GM19467 (cell line): ENCODE data around the gene SLC12A9.
A peak's percentile ranks its signal among the peaks of the same experiment; 100 is the strongest.
"Not testable (repeated sequence)": the region's sequence is repeated elsewhere in the genome, so short reads cannot be mapped to it uniquely, and the experiment has no call there.

Source experiments
- ATAC-seq: cut with Tn5 transposase; IDR thresholded peaks from one replicate; pipeline ENCODE4 v1.9.1; 2021; ENCODE audit warnings: mild to moderate bottlenecking, moderate library complexity; ENCODE audit not compliant: unreplicated experiment

Gene SLC12A9, protein sequence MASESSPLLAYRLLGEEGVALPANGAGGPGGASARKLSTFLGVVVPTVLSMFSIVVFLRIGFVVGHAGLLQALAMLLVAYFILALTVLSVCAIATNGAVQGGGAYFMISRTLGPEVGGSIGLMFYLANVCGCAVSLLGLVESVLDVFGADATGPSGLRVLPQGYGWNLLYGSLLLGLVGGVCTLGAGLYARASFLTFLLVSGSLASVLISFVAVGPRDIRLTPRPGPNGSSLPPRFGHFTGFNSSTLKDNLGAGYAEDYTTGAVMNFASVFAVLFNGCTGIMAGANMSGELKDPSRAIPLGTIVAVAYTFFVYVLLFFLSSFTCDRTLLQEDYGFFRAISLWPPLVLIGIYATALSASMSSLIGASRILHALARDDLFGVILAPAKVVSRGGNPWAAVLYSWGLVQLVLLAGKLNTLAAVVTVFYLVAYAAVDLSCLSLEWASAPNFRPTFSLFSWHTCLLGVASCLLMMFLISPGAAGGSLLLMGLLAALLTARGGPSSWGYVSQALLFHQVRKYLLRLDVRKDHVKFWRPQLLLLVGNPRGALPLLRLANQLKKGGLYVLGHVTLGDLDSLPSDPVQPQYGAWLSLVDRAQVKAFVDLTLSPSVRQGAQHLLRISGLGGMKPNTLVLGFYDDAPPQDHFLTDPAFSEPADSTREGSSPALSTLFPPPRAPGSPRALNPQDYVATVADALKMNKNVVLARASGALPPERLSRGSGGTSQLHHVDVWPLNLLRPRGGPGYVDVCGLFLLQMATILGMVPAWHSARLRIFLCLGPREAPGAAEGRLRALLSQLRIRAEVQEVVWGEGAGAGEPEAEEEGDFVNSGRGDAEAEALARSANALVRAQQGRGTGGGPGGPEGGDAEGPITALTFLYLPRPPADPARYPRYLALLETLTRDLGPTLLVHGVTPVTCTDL

DNA sequence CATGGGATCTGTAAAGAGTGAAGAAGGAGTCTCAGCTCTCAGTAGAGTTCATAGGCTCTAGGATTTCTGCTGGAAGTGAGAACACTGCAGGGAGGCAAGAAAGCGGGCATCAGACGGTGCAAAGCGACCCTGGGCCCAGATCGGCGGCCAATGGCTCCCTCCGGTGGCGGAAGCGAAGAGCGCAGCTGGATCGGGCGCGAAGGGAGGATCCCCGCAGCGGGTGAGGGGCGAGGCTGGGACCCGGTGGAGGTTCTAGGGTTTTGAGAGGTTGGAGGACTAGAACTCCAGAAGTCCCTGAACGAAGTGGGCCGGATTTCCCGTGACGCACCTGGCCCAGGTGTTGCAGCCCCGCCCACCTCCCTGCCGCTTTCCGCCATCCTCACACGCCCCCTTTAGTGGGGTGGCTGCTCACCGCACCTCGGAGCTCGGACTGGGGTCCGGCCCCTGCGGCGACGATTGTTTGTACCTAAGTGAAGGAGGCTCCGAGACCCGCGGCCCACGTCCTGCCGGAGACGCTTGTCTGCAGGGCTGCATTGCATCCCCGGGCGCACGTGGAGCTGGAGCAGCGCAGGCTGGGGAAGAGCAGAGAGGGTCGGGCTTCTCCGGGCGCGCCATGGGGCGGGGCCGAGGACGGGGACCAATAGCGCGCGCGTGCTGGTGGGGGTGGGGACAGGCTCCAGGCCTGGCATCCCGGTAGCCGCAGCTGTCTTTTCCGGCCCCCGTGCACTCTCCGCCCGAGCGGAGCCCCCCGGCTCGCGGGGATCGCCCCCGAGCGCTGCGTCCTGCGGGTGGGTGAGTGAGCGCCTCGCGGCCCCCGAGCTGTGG is at the start of gene SLC12A9:
SLC12A9 (plus strand) TSS at position 666 of the 825 bp plus-strand sequence. CDS start 1,485 bp downstream, outside the sequence.
- ATAC-seq = peak; percentile 90

DNA sequence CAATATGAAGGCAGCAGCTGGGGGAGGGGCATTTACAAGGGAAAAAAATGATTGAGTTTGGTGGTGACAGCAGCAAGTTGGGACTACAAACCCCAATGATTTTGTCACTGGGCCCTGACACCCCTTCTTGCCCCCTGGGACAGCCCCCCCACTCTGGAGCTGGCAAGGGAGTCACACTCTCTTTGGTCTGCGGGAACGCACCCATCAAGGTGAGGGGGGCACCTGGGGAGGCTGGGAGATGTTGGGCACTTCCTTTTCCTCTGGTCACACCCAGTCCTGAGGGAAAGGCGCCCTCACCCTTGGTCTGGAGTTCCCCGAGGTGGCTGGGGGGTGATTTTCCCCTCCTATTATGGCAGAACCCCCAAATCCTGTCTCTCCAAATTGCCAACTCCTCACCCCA is 49.6 kb upstream of the SLC12A9 start:
- ATAC-seq = no peak

DNA sequence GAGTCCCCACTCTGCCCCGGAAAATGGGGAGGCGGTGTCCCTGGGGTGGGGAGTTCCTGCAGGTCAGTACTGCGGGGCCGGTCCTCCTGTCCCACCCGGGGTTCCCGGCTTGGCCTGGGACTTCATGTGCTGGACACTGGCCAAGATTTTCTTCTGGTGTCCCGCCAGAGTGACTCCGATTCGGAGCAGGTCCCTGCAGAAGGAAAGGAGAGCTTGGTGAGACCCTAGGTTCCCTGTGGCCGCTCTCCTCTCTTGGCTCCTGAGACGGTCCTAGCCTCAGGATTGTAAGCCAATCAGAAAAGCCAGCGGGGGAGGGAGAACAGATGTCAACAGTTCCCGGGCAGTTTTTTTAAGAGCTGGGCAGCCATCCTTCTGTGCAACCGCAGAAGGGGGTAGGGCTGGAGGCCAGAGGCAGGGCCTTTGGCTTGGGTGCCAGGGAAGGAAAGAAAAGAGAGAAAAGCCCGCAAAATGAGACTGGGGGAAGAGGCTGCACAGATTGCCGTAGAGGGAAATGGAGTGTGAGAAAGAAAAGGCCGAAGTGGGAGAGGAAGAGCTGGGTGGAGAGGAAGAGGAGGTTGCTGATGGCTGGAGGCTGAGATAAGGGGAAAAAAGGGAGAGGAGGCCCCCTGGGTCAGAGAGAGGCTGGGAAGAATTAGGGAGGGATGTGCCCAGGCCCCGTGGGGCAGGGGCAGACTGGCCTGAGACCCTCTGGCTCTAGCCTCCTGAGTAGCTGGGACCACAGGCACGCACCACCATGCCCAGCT is 48.9 kb upstream of the SLC12A9 start:
- peak; percentile 96 for ATAC-seq

DNA sequence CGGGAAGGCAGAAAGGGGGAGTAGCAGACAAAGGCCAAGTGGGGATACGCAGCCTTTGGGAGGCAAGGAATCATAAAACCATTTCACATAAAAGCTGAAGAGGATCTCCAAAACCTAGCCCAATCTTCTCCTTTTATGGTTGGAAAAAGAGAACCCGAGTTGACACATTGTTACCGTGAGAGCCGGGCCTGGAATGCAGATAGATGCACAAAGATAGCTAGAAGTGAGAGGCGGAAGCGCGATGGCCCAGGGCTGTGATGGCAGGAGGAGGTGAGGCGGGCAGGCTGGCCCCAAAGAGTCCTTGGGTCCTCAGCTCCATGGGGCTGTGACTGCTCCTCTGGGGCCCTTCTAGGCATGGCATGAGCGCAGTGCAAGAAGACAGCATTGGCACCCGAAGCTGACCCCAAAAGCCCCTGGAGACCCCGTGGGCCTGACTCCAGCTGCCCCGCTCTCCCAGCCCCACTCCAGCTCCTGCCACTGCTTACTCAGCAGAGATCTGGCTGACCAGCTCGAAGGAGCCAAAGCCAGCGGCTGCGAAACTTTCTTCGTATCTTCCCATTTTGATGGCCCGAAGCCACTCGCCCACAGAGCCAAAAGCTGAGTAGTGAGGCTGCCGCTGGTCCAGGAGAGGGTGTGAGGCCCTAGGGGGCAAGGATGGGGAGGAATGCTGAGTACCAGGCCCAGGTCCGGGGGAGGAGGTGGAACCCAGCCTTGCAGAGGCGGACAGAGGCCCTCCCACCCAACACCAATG is 47.7 kb upstream of the SLC12A9 start:
- no peak for ATAC-seq

DNA sequence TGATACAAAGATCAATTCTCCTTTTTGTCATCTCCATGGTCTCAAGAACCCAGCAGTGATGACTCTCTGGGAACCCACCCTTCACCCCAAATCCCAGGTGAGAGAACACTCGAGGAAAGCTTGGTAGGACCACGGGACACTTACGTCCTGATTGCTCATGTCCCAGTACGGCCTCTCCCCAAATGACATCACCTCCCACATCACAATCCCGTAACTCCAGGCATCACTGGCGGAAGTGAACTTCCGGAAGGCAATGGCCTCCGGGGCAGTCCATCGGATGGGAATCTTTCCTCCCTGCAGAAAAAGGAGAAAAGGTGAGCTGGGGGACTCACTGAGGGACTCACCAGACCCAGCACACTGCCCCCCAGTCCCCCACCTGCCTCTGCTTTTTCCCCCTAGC is 46.2 kb upstream of the SLC12A9 start:
- ATAC-seq = no peak

DNA sequence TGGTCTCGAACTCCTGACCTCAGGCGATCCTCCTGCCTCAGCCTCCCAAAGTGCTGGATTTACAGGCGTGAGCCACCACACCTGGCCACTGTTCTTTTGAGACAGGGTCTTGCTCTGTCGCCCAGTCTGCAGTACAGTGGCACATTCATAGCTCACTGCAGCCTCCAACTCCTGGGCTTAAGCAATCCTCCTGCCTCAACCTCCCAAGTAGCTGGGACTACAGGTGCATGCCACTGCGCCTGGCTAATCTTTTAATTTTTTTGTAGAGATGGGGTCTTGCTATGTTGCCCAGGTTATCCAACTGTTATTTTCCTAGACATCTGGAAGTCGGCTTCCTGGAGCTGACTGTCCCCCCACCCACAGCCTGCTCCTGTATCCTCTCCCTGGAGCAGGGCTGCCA is 45.6 kb upstream of the SLC12A9 start:
- ATAC-seq = not testable (repeated sequence)

DNA sequence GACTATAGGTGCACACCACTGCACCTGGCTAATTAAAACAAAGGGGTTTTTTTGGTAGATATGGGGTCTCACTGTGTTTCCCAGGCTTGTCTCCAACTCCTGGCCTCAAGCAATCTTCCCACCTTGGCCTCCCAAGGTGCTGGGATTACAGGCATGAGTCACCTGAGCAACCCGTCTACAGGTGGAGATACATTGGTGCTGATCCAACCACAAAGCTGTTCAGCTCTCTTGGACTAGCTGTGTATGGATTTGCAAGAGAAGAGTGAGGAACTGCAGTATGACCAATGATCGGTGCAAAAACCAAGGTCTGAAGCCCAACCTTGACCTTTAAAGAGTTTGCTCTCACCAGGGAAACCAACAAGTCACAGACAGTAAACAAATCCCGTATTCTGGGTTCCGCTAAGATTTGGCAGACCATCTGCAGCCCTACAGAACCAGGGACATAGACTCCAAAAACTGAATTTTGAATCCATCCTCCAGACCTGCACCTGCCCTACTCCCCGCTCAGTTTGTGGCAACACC is 44.1 kb upstream of the SLC12A9 start:
- no peak for ATAC-seq

DNA sequence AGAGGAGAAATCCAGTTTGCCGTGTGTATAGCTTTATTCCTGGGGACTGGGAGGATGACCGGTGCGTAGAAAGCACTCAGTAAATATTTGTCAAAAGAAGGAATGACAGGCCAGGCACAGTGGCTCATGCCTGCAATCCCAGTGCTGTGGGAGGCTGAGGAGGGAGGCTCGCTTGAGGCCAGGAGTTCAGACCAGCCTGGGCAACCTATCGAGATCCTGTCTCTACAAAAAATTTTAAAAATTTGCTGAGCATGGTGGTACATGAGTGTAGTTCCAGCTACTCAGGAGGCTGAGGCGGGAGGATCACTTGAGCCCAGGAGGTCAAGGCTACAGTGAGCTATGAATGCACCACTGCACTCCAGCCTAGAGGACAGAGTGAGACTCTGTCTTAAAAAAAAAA is 41.0 kb upstream of the SLC12A9 start:
- no peak for ATAC-seq

DNA sequence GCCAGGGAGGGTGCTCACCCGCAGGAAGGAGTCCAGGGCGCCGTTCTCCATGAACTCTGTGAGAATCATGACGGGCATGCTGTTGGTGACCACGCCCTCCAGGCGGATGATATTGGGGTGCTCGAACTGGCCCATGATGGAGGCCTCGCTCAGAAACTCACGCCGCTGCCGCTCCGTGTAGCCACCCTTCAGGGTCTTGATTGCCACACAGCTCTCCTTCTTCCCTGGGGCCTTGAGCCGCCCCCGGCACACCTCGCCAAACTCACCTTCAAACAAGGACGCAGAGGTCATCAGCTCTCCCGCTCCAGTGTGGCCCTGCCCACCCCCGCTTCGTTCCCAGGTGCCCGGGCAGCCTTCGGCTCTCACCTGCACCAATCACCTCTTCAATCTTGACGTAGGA is 39.8 kb upstream of the SLC12A9 start:
- no peak for ATAC-seq

DNA sequence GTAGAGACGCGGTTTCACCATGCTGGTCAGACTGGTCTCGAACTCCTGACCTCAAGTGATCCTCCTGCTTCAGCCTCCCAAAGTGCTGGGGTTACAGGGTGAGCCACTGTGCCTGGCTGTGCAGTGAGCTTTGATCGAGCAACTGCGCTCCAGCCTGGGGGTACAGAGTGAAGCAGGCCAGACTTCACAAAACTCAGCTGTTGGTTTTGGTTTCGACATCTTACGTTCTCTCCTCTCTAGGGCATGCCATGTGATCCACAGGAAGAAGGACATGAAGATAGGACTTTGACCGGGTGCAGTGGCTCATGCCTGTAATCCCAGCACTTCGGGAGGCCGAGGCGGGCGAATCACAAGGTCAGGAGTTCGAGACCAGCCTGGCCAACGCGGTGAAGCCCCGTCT is 36.0 kb upstream of the SLC12A9 start:
- not testable (repeated sequence) for ATAC-seq

DNA sequence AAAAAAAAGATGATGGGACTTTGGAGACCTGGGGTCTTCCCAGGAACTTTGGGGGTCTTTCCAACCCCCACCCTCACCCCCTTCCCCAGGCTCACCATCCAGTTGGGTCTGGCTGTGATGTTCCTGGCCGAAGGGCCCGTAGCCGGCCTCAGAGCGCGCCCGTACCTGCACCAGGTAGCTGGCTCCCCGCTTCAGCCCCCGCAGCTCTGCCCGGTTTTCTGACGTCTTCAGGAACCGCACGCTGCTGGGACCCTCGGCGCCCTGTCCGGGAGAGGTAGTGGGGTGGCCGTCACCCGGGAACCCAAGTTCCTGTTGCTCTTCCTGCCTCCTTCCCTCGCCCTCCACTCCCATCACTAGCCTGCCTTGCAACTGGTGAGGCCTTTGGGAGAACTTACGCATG is 35.4 kb upstream of the SLC12A9 start:
- no peak for ATAC-seq

DNA sequence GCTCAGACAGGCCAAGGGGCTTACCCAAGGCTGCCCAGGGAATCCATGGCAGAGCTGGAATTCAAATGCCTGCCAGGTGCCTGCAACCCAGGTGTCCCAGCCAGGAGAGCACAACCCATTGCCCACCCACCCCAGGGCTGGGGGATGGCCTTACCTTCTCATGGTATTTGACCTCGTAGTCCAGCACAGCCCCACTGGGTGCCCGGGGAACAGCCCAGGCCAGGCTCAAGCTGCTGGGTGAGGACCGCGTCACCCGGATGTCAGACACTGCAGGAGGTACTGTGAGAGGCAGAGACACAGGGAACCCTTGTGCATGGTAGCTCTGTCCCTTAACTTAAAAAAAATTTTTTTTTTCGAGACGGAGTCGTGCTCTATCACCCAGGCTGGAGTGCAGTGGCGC is 34.1 kb upstream of the SLC12A9 start:
- ATAC-seq = no peak

DNA sequence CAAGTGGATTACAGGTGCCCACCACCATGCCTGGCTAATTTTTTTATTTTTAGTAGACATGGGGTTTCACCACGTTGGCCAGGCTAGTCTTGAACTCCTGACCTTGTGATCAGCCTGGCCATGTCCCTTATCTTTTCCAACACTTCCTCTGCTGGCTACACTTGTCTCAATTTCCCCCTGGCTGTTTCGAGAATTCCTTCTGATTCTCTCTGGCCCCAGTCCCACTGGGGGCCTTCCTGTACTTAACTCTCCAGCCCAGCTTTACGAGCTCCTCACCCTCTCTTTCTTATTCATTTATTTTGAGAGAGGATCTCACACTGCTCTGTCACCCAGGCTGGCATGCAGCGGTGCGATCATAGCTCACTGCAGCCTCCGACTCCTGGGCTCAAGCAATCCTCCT is 33.7 kb upstream of the SLC12A9 start:
- ATAC-seq = no peak

DNA sequence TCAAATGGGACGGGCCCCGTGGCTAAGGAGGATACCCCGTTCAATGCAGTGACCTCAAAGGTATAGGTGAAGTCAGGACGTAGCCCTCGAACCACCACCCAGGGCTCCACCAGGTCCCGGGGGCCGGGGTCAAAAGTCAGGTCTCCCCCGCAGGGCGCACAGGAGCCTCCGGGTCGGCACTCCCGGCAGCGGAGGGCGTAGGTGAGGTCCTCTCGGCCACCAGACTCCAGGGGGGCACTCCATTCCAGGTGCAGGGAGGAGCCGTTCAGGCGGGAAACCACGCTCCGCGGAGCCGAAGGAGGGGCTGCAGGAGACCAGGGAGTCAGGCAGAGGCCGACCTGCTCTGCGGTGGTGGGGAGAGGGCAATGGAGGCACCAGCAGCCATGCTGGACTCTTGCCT is 32.9 kb upstream of the SLC12A9 start:
- ATAC-seq = no peak

DNA sequence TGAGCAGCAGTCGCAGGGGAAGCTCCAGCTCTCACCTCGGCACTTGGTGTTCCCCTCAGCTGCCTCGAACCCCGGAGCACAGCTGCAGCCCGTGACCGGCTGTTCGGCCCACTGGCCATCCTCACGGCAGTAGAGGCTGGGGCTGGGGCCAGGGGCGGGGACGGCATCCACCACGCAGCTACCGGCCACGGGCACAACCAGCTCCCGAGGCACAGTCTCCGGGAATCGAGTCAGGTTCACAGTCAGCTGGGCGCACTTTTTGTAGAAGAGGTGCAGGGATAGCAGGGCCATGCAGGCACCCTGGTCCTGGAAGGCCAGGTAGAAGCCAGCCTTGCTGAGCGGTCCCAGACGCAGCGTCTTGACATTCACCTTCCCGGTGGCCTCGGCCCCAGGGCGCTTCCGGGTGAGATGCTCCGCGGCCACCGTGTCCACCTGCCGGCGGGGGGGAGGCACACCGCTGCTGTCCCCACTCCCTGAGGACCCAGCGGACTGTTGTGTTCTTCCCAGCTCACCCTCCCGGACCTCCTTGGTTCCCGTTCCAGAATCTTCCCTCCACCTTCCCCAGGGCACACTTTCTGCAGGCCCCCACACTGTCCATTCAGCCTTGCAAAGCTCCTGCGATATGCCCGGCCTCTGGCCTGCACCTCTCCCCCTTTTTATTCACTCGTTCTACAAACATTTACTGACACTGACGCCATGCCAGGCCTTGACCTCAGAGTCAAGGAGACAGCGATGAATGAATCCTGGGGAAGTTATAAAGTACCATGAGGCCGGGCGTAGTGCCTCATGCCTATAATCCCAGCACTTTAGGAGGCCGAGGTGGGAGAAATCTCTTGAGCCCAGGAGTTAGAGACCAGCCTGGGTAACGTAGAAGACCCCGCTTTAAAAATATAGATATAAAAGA is 30.0 kb upstream of the SLC12A9 start:
- no peak for ATAC-seq

DNA sequence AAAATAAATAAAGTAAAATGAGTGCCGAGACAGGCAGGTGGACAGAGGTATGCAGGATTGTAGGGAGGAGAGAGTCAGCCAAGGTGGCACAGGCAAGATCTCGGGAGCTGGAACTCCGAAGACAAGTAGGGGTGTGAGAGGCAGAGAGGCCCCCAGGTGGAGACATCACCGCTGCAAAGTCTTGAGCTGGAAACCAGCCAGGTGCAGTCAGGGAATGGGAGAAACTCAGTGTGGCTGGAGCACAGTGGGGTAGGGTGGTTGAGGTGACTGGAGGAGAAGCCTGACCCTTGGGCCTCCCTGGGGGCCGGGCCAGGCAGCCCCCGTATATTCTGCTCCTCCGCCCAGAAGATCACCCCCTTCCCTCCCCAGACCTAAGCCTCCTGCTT is 29.4 kb upstream of the SLC12A9 start:
- no peak for ATAC-seq

DNA sequence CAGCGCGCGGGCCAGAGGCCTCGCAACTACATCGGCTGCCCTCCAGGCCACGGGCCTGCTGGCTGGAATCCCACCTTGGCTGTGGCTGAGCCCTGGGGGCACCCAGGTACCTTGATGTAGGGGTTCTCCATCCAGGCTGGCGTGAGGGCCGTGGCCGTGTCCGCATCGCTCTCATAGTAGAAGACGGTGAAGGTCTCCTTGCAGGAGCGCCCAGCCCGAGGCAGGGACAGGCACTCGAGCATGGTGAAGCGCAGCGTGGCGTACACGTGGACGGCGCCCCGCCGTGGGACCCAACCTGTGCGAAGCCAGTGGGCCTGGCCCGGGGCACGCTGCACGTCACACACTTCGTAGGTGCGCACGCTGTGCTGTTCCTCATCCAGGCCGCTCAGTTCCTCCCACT is 29.0 kb upstream of the SLC12A9 start:
- no peak for ATAC-seq

DNA sequence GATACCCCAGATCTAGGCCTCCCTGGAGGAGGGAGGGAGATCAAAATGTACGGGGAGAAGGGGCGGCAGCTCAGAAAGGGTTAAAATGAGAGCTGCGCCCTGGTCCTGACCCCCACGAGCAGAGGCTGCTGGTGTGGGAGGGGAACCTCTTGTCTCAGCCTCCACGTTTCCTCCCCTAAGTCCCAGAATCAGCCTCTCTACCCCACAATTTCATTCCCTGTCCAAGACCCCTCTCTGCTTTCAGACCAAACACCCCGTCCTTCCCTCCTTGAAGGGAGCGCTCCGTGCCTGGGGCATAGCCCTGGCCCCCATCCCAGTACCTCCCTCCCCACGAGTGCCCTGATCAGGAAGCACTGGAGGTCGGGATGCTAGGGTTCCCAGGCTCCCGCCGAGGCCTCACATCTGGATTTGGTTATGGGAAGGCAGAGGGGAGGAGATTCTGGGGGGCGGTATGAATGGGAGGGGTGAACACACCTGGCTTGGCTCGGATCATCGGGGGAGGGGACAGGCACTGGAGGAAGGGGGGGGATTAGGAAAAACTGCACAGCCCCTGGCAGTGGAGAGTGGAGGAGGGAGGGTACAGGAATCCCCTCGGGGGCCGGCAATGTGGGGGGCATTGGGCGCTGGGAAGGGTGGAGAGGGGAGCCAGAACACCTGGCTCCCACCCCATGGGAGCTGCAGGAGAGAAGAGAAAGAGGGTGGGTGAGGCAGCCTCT is 27.9 kb upstream of the SLC12A9 start:
- ATAC-seq = no peak
